Measurements from ENCODE around the gene TENT4B. TPM values are rescaled to one million over a fixed set of nuclear protein-coding genes. Genes with fewer than 3 reads are reported as not detected.

TENT4B gene
- total RNA-seq, 2 donors from 2014 or later, result 12.8 to 14.1 TPM

- no peak for DNase-seq
- Histone ChIP-seq H3K4me3 (ENCODE audit: low read length) (no peak overlapping the region), H3K27ac (ENCODE audit: low read depth, low read length) (no peak overlapping the region), H3K4me1 (ENCODE audit: control insufficient read depth, insufficient read depth, low read length) (no peaks in the 10 kb centered on the region), H3K9me3 (ENCODE audit: control insufficient read depth, low read length) (no peaks in the 10 kb centered on the region), H3K36me3 (ENCODE audit: control insufficient read depth, insufficient read depth, low read length) (peaks cover 53% of the 10 kb centered on the region), H3K27me3 (ENCODE audit: control insufficient read depth, insufficient read depth, low read length, poor library complexity, severe bottlenecking) (no peaks in the 10 kb centered on the region), H3K9ac (ENCODE audit: extremely low read depth, low read length, poor library complexity, severe bottlenecking) (no peak overlapping the region)
- H3K4me3 Mint-ChIP-seq, result no peak overlapping the region
- no peaks in the 10 kb centered on the region for H3K4me1 Mint-ChIP-seq
- WGBS, 2 experiments (ENCODE audit: insufficient coverage in 1 of 2, insufficient read length in 1 of 2), result 94% methylated on average over 4 to 6 of the region's 6 CpGs
- H3K27ac Mint-ChIP-seq, result no peak overlapping the region
- peaks cover 39% of the 10 kb centered on the region for H3K36me3 Mint-ChIP-seq (ENCODE audit: low read depth)
- no peaks in the 10 kb centered on the region for H3K9me3 Mint-ChIP-seq
- H3K27me3 Mint-ChIP-seq (ENCODE audit: insufficient read depth), result no peaks in the 10 kb centered on the region
- no peak for TF ChIP-seq CTCF (conservative IDR thresholded peaks at IDR 0.05)
Measured at GRCh38 chr16:50216231-50216630, 63.1 kb downstream of the TENT4B start.

GRCh38 chr16:50219402-50219975 is 66.4 kb downstream of the TENT4B start:
- no peaks in the 10 kb centered on the region for H3K4me1 Mint-ChIP-seq
- no peak overlapping the region for H3K9ac ChIP-seq (ENCODE audit: extremely low read depth, low read length, poor library complexity, severe bottlenecking)
- H3K4me1 ChIP-seq (ENCODE audit: control insufficient read depth, insufficient read depth, low read length), result no peaks in the 10 kb centered on the region
- H3K27ac Mint-ChIP-seq, result no peak overlapping the region
- H3K4me3 Mint-ChIP-seq, result no peak overlapping the region
- WGBS, 2 experiments (ENCODE audit: insufficient coverage in 1 of 2, insufficient read length in 1 of 2), result 96 to 99% methylated on average over 3 to 4 of the region's 4 CpGs
- peaks cover 61% of the 10 kb centered on the region for H3K36me3 ChIP-seq (ENCODE audit: control insufficient read depth, insufficient read depth, low read length)
- TF ChIP-seq CTCF (conservative IDR thresholded peaks at IDR 0.05), result no peak
- no peak overlapping the region for H3K4me3 ChIP-seq (ENCODE audit: low read length)
- no peaks in the 10 kb centered on the region for H3K9me3 ChIP-seq (ENCODE audit: control insufficient read depth, low read length)
- peaks cover 19% of the 10 kb centered on the region for H3K36me3 Mint-ChIP-seq (ENCODE audit: low read depth)
- DNase-seq, result no peak
- no peaks in the 10 kb centered on the region for H3K9me3 Mint-ChIP-seq
- H3K27me3 Mint-ChIP-seq (ENCODE audit: insufficient read depth), result no peaks in the 10 kb centered on the region
- no peaks in the 10 kb centered on the region for H3K27me3 ChIP-seq (ENCODE audit: control insufficient read depth, insufficient read depth, low read length, poor library complexity, severe bottlenecking)
- H3K27ac ChIP-seq (ENCODE audit: low read depth, low read length), result no peak overlapping the region

GRCh38 chr16:50224286-50224685 is 71.2 kb downstream of the TENT4B start:
- Histone ChIP-seq H3K4me1 (ENCODE audit: control insufficient read depth, insufficient read depth, low read length) (no peaks in the 10 kb centered on the region), H3K27me3 (ENCODE audit: control insufficient read depth, insufficient read depth, low read length, poor library complexity, severe bottlenecking) (no peaks in the 10 kb centered on the region), H3K9me3 (ENCODE audit: control insufficient read depth, low read length) (no peaks in the 10 kb centered on the region), H3K4me3 (ENCODE audit: low read length) (no peak overlapping the region), H3K36me3 (ENCODE audit: control insufficient read depth, insufficient read depth, low read length) (peaks cover 56% of the 10 kb centered on the region), H3K9ac (ENCODE audit: extremely low read depth, low read length, poor library complexity, severe bottlenecking) (no peak overlapping the region), H3K27ac (ENCODE audit: low read depth, low read length) (no peak overlapping the region)
- H3K4me3 Mint-ChIP-seq, result no peak overlapping the region
- DNase-seq, result no peak
- peaks cover 30% of the 10 kb centered on the region for H3K36me3 Mint-ChIP-seq (ENCODE audit: low read depth)
- no peak overlapping the region for H3K27ac Mint-ChIP-seq
- H3K9me3 Mint-ChIP-seq, result no peaks in the 10 kb centered on the region
- 94 to 97% methylated on average over 3 of the region's 3 CpGs for WGBS, 2 experiments (ENCODE audit: insufficient coverage in 1 of 2, insufficient read length in 1 of 2)
- H3K4me1 Mint-ChIP-seq, result no peaks in the 10 kb centered on the region
- no peak for TF ChIP-seq CTCF (conservative IDR thresholded peaks at IDR 0.05)
- H3K27me3 Mint-ChIP-seq (ENCODE audit: insufficient read depth), result no peaks in the 10 kb centered on the region
